GM21528 (cell line): ENCODE results near the gene TMBIM4.

Experiments
- ATAC-seq: cut with Tn5 transposase; IDR thresholded peaks from one replicate; pipeline ENCODE4 v1.9.1; 2021; ENCODE audit warnings: mild to moderate bottlenecking, moderate library complexity; ENCODE audit not compliant: unreplicated experiment, low FRiP score

TMBIM4 gene

DNA sequence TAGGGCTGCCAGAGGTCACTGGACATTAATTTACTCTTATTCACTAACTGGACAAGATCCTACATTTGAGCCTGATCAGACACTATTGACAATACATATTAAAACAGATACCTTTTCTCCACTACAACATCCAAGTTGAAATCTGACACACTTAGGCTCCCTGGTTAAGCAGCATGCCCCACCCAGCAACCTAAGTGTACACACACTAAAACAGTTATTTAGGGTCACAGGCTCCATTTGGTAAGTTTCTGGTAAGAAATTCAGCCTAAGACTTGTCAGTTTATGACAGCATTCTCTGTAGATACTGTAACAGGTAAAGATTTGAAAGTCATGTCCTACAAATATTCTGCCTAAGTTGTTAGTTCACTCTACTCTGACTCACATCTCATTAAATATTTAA, 27.0 kb downstream of the TMBIM4 start:
- ATAC-seq, result no peak

DNA sequence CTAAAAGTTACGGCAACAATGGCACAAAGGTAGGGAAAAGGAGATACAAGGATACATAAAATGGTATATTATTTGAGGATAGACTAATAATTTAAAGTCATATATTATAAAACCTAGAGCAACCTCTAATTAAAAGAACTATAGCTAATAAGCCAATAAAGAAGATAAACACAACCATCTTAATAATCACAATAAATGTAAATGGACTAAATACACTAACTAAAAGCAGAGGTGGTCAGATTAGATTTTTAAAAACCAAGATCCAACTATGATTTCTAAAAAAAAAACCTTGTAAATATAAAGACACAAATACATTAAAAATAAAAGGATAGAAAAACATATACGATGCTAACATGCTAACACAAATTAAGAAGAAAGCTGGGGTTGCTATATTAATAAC, 28.5 kb downstream of the TMBIM4 start:
- ATAC-seq, result no peak

DNA sequence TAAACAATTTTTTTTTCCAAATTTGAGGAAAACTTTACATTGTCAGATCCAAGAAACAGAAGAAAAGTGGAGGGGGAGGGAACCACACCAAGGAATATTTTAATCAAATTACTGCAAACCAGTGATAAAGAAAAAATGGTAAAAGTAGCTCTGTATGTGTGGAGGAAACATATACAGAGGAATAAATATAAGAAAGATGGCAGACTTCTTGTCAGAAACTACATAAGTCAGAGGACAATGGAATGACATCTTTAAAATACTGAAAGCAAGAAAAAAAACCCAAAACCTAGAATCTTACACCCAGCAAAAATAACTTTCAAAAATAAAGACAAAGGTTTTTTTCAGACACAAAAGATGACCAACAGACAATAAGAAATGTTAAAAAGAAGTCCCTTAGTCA, 29.1 kb downstream of the TMBIM4 start:
- no peak for ATAC-seq

DNA sequence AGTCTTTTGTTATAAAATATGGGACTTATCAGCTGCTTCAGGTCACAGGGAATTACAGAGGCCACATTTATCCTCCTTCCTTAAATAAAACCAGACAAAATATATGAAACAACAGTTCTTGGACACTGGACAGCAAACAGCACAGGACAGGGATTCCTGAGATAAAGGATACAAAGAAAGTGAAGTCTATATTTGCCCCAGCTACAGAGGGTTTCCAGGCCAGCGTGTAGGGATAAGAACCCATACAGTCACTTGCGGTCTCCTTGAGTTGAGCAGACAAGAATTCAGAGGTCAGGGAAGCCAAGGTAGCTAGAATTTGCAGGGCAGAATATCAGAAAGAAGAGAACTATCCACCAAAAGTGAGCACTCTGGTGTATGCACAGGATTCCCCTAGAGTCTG, 30.5 kb downstream of the TMBIM4 start:
- ATAC-seq, result no peak

DNA sequence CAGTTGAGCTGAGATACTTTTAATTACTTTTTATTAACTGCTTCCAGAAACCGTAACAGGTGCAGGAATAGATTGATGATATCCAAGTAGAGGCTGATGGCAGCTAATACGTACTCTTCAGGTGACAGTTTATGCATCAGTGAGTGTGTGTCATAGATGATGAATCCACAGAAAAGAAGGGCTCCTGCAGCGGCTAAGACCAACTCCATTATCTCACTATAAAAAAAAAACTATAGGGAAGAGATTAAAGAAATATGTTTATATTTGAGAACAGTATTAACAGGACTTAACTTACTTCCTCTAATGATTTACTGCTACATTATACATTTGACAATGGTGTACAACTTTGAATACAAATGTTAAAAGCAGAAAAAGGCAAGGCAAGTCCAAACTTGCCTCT, 31.9 kb downstream of the TMBIM4 start:
- no peak for ATAC-seq

DNA sequence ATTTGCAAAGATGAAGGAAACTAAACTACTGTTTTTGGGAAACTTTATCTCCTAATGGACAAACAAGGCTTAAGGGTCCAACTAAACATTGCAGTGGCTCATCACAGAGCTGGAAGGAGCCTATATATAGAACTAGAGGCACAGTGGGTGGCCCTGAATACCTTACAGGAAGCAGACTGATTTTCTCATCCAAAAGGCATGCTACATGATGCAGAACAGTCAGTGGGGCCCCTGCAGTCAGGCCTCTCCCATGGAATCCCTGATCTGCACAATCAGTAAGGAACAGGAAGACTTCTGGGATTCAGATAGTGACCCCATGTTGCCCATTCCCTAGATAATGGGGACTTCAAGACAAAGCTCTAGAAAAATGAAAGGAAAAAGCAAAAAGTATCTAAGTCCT, 37.4 kb downstream of the TMBIM4 start:
- ATAC-seq, result no peak

DNA sequence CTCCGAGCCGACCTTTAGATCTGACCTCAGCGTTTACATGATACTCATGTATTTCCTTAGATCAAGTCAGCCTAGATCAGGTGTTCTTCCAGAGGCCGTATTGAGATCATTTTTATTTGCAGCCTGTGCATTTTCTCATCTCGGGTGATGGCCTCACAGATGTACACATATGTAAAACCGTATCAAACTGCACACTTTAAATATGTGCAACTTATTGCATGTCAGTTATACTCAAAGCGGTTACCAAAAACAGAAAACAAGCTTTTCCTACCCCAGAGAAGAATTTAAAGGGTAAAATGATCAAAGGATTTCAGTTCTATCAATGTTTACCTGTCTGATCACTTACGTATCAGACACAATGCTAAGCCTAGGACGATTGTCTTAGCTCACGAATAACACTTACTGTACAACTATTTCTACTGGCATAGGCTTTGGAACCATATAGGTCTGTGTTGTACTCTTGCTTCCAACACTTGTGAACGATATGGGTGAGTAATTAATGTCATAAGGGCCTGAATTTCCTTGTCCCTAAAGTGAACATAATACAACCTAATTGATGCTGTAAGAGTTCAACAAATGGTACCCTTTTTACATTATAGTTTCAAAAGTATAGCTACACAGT, 38.6 kb downstream of the TMBIM4 start:
- ATAC-seq, result peak; percentile 7

DNA sequence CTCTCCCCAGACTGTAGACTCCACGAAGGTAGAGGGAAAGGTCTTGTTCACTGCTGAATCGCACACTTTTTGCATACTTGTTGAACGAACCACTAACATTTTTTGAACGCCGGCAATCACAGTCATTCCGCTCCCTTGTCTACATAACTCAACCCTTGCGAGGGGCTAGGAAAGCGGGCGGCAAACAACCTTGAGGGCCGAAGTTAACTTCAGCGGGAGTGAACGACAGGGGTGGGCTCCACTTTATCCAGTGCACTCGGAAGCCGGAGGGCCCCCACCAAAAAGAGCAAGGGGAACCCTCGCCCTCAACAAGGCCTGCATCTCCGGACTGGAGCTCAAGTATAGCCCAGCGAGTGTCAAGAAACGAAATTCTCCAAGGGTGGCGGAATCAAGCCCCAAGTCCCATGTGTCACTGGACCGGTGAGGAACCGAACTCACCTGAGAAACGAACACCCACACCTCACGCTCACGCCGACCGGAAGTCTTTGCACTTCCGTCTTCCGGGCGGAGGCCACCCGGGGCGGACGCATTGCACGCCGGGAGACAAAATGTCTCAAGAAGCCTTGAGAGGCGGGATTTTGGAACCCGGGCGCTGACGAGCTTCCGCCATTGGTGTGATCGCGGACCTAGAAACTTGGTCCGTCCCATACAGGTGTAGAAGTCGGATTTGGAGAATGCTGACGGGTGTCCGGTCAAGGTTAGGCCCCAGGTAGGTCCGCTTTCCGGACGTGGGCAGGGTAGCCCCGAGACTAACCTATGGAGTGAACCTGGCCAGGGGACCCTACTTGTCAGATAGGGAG, 39.3 kb downstream of the TMBIM4 start, which contains the start of gene LLPH:
LLPH (minus strand) TSS at position 484 of the 800 bp plus-strand sequence. CDS start 1,644 bp downstream, outside the sequence.
- ATAC-seq, result peak; percentile 96

DNA sequence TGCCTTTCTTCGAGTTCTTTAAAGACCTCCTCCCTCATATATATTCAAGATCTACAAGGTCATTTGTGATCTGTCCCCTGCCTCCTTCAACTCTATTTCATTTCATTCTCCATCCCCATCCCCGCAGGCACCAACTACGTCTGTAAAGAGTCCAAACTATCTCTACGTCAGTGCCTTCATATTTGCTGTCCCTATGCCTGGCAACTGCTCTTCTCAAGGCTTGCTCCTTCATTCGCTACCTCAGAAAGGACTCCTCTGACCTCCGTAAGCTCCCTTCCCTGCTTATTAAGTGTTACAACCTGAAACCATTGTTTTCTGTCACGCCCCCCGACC, 39.9 kb downstream of the TMBIM4 start:
- ATAC-seq, result no peak

DNA sequence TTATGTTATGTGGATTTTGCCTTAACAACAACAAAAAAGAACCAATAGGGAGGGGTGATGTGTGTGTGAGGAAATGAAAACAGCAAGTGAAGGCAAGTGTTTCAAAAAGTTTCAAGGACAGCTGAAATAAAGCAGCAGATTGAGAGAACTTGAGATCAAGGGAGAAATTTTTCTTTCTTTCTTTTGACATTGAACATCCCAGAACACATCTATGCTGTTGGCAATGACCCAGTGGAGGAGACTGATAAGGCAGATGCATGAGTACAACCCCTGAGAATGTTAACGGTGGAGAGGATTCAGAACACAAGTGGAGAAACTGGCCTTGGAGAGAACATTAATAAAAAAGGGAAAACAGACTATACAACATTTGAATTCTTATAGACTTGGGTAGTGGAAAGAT, 42.1 kb downstream of the TMBIM4 start:
- ATAC-seq, result no peak

DNA sequence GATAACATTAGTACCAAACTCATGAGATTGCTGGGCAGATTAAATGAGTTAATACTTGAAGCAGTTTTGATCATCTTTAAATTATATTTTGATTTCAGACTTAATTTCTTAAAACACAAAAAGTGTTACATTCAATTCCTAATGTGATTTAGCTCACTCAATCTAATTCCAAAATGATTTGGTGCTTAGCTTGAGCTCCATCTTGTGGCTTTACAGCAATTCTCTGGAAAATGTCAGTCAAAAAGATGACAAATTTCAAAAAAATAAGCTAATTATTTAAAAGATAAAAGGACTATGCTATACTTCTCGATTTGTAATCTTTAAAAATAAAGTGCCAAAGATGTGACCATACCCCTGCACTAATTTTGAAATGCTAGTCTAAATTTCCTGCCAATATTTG, 49.3 kb downstream of the TMBIM4 start:
- no peak for ATAC-seq

DNA sequence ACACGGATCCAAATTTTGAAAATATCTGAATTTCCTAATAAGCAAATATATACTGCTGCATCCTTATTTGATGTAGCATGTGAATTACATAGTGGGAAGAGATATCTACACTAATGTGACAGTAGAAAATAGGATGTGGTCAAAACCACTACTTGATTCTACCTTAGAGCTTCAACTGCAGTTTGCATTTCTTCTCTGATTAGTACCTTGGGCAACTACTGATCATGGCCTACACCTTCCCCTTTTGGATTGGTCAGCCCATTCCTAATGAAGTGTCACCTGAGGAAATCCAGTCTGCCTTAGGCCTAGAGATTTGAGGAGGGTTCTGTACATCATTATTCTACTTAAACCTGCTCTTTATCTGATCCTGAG, 49.9 kb downstream of the TMBIM4 start:
- ATAC-seq, result peak; percentile 62

DNA sequence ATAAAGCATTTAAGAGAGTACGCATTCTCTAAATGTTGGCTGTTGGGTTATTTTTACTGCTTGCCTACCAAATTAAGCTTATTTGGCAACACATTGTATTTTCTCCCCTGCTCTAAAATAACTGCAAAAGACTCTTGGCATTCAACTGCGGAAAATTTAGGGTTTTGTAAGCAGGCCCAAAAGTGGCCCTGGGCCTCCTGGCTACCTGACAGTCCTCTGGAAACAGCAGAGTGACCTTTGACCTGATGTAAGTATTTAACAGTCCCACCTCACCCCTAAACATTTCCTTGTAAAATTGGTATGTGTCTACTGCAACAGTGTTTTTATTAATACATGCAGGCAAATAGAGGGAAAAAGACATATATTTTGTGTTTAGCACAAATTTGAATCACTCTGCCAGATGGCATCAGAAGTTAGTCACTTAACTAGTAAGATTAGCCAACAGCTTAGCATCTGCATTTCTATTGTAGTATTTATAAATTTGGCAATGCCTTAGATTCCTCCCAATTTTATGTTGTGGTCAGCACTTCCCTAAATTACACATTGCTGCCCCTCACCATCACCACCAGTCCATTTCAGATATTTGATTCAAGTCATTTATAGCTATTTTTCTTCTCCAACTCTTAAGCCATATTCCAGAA, 50.4 kb downstream of the TMBIM4 start:
- ATAC-seq, result no peak

DNA sequence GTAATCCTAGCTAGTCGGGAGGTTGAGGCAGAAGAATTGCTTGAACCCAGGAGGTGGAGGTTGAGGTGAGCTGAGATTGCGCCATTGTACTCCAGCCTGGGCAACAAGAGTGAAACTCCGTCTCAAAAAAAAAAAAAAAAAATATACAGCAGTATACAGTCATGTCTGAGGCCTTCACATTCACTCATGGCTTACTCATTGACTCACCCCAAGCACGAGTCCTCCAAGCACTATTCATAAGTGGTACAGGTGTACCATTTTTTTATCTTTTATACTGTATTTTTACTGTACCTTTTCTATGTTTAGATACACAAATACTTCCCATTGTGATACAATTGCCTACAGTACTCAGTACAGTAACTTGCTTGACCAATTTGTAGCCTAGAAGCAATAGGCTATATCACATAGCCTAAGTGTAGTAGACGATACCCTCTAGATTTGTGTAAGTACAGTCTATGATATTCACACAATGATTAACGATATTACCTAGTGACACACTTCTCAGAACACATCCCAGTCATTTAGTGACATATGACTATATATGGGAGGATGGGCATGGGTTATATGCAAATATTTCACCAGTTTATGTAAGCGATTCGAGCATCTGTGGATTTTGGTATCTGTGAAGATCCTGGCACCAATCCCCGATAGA, 51.4 kb downstream of the TMBIM4 start:
- ATAC-seq, result no peak

DNA sequence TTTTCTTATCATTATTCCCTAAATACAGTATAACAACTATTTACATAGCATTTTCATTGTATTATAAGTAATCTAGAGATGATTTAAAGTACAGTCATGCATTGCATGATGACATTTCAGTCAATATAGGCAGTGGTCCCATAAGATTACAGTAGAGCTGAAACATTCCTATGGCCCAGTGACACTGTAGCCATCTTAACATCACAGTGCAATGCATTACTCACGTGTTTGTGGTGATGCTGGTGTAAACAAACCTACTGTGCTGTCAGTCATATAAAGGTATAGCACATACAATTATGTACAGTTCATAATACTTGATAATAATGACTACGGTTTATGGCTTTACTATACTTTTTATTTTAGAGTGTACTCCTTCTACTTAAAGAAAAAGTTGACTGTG, 52.6 kb downstream of the TMBIM4 start:
- no peak for ATAC-seq

DNA sequence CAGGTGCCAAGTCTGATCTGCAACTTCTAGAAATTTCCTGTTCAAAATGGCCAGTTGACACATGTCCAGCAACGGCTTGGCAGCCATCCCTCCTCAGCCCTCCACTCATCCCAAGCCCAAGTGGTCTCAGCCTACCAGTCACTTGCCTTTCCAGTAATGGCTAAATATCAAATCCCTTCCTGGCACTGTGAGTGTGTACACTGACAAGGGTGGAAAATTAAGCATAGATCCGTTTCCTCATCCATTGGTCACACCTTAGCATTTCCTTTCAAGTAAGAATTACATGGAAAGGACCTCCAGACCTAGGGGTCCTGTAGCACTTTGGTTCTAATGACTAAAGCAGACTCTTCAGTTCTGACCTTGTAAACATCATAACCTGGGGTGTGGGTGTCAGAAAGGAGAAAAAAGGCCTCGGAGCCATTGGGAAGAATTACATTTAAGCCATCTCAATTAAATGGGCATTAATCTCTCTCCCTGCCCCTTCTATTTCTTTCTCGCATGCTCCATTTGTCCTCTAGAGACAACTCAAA, 54.7 kb downstream of the TMBIM4 start:
- no peak for ATAC-seq

DNA sequence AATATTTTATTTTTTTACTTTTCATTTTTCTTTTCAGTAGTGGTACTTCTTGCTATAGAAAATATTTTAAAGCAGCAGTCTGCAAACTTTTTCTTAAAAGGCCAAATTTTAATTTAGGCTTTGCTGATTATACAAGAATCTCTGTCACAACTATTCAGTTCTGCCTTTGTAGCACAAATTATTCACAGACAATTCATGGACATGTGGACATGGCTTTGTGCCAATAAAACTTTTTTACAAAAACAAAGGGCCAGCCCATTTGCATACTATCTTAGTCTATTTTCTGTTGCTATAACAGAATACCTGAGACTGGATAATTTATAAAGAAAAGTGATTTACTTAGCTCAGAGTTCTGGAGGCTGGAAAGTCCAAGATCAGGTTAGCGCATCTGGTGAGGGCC, 56.3 kb downstream of the TMBIM4 start:
- no peak for ATAC-seq

DNA sequence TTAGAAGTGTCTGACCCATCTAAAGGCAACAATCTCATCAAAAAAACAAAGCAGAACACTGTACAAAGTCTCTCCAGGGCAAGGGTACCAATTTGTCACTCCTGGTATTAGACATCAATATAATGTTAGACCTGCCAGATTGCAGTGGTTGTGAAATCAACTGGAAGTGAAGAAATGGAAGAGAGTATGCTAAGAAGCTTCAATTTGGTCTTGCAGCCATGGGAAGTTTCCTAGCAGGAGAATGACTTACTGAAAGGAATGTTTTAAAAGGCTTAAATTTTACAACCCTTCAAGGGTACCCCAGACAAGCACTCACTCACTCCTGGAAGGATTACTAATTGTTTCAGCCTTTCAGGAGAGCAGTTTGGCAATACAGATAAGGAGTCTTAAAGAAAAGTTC, 58.2 kb downstream of the TMBIM4 start:
- no peak for ATAC-seq

DNA sequence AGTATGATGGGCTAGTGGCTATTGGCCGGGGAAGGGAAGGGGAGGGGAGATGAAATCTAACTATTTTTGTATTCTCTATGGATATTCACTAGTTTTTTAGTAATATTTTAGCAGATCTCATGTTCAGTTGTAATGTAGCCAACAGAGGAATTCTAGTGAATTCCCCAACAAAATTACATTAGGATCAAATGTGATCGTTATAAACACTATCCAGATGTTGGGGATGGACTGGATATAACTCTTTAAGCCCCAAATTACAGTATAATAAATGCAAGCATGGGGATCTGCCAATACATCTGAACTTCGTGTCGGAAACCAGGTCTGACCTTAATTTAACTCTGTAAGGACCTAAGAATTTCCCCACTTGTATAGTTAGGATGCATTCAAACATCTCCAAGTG, 60.7 kb downstream of the TMBIM4 start:
- ATAC-seq, result no peak

DNA sequence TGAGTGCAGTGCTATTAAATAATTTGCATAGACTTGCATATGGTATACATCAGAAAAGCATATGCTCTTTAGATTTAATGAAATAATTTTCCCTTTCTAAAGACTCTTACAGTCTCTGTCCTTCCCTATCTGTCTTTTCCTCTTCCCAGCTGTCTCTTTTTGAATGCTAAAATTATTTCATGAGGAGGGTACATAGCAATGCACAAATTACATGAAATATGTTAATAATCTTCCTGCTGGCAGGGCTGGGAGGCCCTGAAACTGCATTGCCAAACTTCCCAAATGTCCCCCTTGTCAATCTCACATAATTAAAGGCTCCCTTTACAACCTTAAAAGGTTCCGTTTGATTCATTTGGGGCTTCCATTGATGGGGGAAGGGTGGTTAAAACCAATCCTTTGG, 61.4 kb downstream of the TMBIM4 start:
- ATAC-seq, result no peak

DNA sequence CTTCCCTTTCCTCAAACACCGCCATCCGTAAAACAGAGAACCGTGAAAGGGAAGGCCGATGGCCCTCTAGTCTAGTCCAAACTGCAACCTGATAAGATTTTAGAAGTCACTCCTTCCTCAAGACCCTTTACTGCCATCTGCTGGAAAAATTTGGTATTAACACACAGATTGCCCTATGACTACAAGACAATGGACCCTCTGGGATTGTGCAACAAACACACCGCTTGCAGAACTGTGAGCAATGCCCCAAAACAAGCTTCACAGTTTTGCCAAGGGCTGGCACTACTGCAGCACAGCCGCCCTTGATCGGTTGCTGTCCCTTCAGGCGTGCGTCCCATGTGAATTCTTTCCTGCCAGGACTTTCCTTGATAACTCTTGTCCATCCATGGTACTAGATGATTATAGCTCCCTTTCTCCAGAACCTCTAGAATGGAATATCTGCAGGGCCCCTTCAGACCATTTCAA, 62.3 kb downstream of the TMBIM4 start:
- peak; percentile 97 for ATAC-seq
